Nucleus accumbens (tissue), 56 donors: ENCODE data around the gene ZFP62.

Experiments
- DNase-seq, 56 donors: peaks; one replicate each; lab custom pipeline; 2025; lab: John Stamatoyannopoulos, UW

ZFP62 gene

GRCh38 chr5:180813420-180813819 is 47.7 kb downstream of the ZFP62 start:
- DNase-seq: no peak

GRCh38 chr5:180811623-180812124 is 49.4 kb downstream of the ZFP62 start:
- DNase-seq: no peak

- peak in 23 of 56 donors; percentile 14 to 81 (median 71) for DNase-seq
These were observed 50.0 kb downstream of the ZFP62 start for GRCh38 chr5:180810959-180811622.

- peak; percentile 57 to 100 (median 95) for DNase-seq
These were observed 50.7 kb downstream of the ZFP62 start for GRCh38 chr5:180810210-180810958.

- peak in 55 of 56 donors; percentile 46 to 98 (median 87) for DNase-seq
These were observed 51.5 kb downstream of the ZFP62 start for GRCh38 chr5:180809403-180810209.

GRCh38 chr5:180808461-180809000 is 52.5 kb downstream of the ZFP62 start:
- DNase-seq: no peak

GRCh38 chr5:180807654-180808414 is 53.2 kb downstream of the ZFP62 start:
- DNase-seq: no peak

GRCh38 chr5:180807046-180807445 is 54.0 kb downstream of the ZFP62 start:
- DNase-seq: no peak

GRCh38 chr5:180806351-180807011 is 54.6 kb downstream of the ZFP62 start:
- peak in 1 of 56 donors; percentile 12 for DNase-seq

- no peak for DNase-seq
These were observed 56.9 kb downstream of the ZFP62 start for GRCh38 chr5:180804129-180804618.

GRCh38 chr5:180803181-180804128 is 57.6 kb downstream of the ZFP62 start:
- DNase-seq: peak in 24 of 56 donors; percentile 12 to 60 (median 28)

- peak in 48 of 56 donors; percentile 22 to 88 (median 58) for DNase-seq
These were observed 58.5 kb downstream of the ZFP62 start, which contains the start of gene MGAT1 for GRCh38 chr5:180802325-180803180. TSS of gene MGAT1 (minus strand) at chr5:180802806. CDS start at chr5:180792971, 9,835 bp downstream.

- no peak for DNase-seq
These were observed 59.3 kb downstream of the ZFP62 start for GRCh38 chr5:180801596-180802324.

- DNase-seq: no peak
These were observed 60.9 kb downstream of the ZFP62 start for GRCh38 chr5:180799902-180800801.

GRCh38 chr5:180799194-180799593 is 61.9 kb downstream of the ZFP62 start:
- no peak for DNase-seq
